HepG2 (cell line): ENCODE measurements around the gene CDK13. TPM values are rescaled to one million over a fixed set of nuclear protein-coding genes. Genes with fewer than 3 reads are reported as not detected.

Source experiments
- ATF6 ChIP-seq: sonication (generic); formaldehyde crosslinking; conservative IDR thresholded peaks from 2 replicates; pipeline ENCODE4 v1.4.0; 2020; ENCODE audit warnings: missing genetic modification reagents
- FOXO1 ChIP-seq: sonication (generic); formaldehyde crosslinking; IDR thresholded peaks from 2 replicates; pipeline ENCODE4 v1.4.0; 2020; ENCODE audit warnings: missing genetic modification reagents
- HCFC1 ChIP-seq: fragments of 150-350 bp; IDR thresholded peaks from 2 replicates; pipeline ENCODE4 v1.6.1; 2014; ENCODE audit warnings: low read depth, low read length
- NRL ChIP-seq: sonication (generic); formaldehyde crosslinking; IDR thresholded peaks from 2 replicates; pipeline ENCODE4 v1.5.0; 2020; ENCODE audit warnings: missing genetic modification reagents, mild to moderate bottlenecking, moderate library complexity, borderline replicate concordance
- RFX1 ChIP-seq: fragments of 450-650 bp; IDR thresholded peaks from 2 replicates; pipeline ENCODE4 v1.6.1; 2017
- ZFP90 ChIP-seq: sonication (generic); formaldehyde crosslinking; IDR thresholded peaks from 2 replicates; pipeline ENCODE4 v1.8.0; 2022; ENCODE audit warnings: missing genetic modification reagents, mild to moderate bottlenecking, inconsistent platforms, borderline replicate concordance
- ZNF207 ChIP-seq: fragments of 450-650 bp; IDR thresholded peaks from 2 replicates; pipeline ENCODE4 v1.6.1; 2016; ENCODE audit warnings: antibody characterized with exemption, borderline replicate concordance
- polyA plus RNA-seq, 8 experiments: library from polyadenylated mRNA; depleted of rRNA in 3 of 8; stranded (reverse) in 7 of 8; unstranded in 1 of 8; fragments of >200 nt; fragmentation: Illumina TruSeq in 4 of 8; extraction: Trizol in 4 of 8; gene quantifications; 2 replicates each; pipeline versions ENCODE4 v1.2.1 to v1.2.3, GENCODE V29; 2011 to 2016; ENCODE audit warnings: low read depth in 4 of 8, missing spikeins in 1 of 8, mixed read lengths in 1 of 8; ENCODE audit not compliant: insufficient read depth in 1 of 8
- total RNA-seq, 5 experiments: library from RNA; depleted of rRNA; stranded (reverse); fragments of >200 nt; fragmentation: Illumina TruSeq; extraction: Trizol; gene quantifications; 2 replicates each; pipeline ENCODE4 v1.2.3, GENCODE V29; 2016; ENCODE audit warnings: low read depth in 1 of 5
- TF ChIP-seq, protein P1 (sequence below): sonication (generic); formaldehyde crosslinking; IDR thresholded peaks from 2 replicates; pipeline ENCODE4 v1.9.0; 2021; ENCODE audit warnings: missing genetic modification reagents, mild to moderate bottlenecking, borderline replicate concordance
- TF ChIP-seq, protein P2 (sequence below): sonication (generic); formaldehyde crosslinking; IDR thresholded peaks from 2 replicates; pipeline ENCODE4 v1.4.0; 2020; ENCODE audit warnings: mild to moderate bottlenecking, missing genetic modification reagents
- TF ChIP-seq, protein P3 (sequence below): sonication (generic); formaldehyde crosslinking; IDR thresholded peaks from 2 replicates; pipeline ENCODE4 v1.4.0; 2020; ENCODE audit warnings: low read depth, mild to moderate bottlenecking, missing genetic modification reagents

CDK13 gene
- total and polyA plus RNA-seq, 2 of the 13 experiments (the other 11 are each of a cell fraction or from before 2014, with no cell fraction given): 21.0 to 40.9 TPM

- TF ChIP-seq ATF6 (CRISPR knock-in tag) (no peak), ZFP90 (CRISPR knock-in tag) (no peak), NRL (CRISPR knock-in tag) (no peak), HCFC1 (no peak), RFX1 (no peak), ZNF207 (no peak), FOXO1 (CRISPR knock-in tag) (no peak)
- TF ChIP-seq, protein P1, sequence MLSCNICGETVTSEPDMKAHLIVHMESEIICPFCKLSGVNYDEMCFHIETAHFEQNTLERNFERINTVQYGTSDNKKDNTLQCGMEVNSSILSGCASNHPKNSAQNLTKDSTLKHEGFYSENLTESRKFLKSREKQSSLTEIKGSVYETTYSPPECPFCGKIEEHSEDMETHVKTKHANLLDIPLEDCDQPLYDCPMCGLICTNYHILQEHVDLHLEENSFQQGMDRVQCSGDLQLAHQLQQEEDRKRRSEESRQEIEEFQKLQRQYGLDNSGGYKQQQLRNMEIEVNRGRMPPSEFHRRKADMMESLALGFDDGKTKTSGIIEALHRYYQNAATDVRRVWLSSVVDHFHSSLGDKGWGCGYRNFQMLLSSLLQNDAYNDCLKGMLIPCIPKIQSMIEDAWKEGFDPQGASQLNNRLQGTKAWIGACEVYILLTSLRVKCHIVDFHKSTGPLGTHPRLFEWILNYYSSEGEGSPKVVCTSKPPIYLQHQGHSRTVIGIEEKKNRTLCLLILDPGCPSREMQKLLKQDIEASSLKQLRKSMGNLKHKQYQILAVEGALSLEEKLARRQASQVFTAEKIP (CRISPR knock-in tag): no peak
- TF ChIP-seq, protein P2, sequence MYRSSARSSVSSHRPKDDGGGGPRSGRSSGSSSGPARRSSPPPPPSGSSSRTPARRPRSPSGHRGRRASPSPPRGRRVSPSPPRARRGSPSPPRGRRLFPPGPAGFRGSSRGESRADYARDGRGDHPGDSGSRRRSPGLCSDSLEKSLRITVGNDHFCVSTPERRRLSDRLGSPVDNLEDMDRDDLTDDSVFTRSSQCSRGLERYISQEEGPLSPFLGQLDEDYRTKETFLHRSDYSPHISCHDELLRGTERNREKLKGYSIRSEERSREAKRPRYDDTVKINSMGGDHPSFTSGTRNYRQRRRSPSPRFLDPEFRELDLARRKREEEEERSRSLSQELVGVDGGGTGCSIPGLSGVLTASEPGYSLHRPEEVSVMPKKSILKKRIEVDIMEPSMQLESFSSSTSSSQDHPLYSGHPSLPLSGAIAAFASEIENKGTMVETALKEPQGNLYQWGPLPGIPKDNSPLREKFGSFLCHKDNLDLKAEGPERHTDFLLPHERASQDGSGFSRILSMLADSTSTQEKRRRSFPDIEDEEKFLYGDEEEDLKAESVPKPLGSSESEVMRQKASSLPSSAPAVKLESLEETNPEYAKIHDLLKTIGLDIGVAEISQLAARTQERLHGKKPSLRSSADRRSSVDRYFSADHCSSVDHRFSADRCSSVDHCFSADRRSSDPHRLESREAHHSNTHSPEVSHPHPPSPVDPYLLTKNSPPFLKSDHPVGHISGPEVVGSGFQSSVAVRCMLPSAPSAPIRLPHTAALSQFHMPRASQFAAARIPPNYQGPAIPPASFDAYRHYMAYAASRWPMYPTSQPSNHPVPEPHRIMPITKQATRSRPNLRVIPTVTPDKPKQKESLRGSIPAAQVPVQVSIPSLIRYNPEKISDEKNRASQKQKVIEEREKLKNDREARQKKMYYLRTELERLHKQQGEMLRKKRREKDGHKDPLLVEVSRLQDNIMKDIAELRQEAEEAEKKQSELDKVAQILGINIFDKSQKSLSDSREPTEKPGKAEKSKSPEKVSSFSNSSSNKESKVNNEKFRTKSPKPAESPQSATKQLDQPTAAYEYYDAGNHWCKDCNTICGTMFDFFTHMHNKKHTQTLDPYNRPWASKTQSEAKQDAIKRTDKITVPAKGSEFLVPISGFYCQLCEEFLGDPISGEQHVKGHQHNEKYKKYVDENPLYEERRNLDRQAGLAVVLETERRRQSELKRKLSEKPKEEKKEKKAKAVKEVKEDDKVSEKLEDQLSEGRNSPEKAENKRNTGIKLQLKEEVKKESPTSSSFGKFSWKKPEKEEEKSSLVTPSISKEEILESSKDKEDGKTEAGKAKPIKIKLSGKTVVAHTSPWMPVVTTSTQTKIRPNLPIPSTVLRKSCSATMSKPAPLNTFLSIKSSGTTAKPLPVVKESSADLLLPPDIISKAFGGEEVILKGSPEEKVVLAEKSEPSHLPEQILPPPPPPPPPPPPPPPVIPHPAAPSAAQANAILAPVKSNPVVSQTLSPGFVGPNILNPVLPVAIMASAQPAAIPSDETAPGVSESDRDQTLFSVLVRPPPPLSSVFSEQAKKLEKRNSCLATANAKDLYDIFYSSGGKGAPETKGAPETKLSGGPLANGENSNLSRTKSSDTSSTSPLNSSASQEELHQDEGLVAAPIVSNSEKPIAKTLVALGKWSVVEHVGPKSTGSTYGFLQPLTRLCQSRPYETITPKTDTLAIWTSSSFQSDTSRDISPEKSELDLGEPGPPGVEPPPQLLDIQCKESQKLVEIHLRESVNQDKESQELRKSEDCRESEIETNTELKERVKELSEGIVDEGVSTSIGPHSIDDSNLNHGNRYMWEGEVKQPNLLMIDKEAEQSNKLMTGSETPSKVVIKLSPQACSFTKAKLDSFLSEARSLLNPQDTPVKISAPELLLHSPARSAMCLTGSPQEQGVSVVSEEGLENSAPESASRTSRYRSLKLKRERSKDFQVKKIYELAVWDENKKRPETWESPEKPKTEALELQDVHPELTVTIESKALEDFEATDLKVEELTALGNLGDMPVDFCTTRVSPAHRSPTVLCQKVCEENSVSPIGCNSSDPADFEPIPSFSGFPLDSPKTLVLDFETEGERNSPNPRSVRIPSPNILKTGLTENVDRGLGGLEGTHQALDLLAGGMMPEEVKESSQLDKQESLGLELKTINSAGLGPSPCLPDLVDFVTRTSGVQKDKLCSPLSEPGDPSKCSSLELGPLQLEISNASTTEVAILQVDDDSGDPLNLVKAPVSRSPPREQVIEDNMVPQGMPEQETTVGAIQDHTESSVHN (CRISPR knock-in tag): no peak
- TF ChIP-seq, protein P3, sequence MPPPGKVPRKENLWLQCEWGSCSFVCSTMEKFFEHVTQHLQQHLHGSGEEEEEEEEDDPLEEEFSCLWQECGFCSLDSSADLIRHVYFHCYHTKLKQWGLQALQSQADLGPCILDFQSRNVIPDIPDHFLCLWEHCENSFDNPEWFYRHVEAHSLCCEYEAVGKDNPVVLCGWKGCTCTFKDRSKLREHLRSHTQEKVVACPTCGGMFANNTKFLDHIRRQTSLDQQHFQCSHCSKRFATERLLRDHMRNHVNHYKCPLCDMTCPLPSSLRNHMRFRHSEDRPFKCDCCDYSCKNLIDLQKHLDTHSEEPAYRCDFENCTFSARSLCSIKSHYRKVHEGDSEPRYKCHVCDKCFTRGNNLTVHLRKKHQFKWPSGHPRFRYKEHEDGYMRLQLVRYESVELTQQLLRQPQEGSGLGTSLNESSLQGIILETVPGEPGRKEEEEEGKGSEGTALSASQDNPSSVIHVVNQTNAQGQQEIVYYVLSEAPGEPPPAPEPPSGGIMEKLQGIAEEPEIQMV (CRISPR knock-in tag): no peak
Observed at GRCh38 chr7:39958038-39958437, 8.0 kb downstream of the CDK13 start (continued).
